HL-60 (cell line): Measurements from ENCODE around the gene PA2G4.
A peak's percentile ranks its signal among the peaks of the same experiment; 100 is the strongest.

Experiments
- DNase-seq, 2 experiments: peaks; one replicate each; pipeline ENCODE4 v3.0.0-alpha.2; 2010 to 2020; ENCODE audit warnings: low read depth in 1 of 2, low spot score in 1 of 2
- H3K27ac ChIP-seq: fragments of 250-450 bp; sonication (Bioruptor Pico); replicated peaks from 2 replicates; pipeline ENCODE4 v1.5.1; 2020; ENCODE audit warnings: mild to moderate bottlenecking, moderate library complexity
- H3K27me3 ChIP-seq: fragments of 250-450 bp; sonication (Bioruptor Pico); 2 replicates; pipeline ENCODE4 v1.5.1; 2021; ENCODE audit warnings: mild to moderate bottlenecking, moderate library complexity; ENCODE audit not compliant: insufficient read depth, poor library complexity, severe bottlenecking
- H3K4me3 ChIP-seq: replicated peaks from 2 replicates; pipeline ENCODE4 v1.5.1; 2011; ENCODE audit warnings: mild to moderate bottlenecking, control low read depth, low read length; ENCODE audit not compliant: insufficient read depth
- CTCF ChIP-seq: IDR thresholded peaks from one replicate; pipeline ENCODE4 v1.5.1; 2011; ENCODE audit warnings: low read length, control low read depth, inconsistent platforms; ENCODE audit not compliant: insufficient read depth
- GABPA ChIP-seq: IDR thresholded peaks from 2 replicates; pipeline ENCODE4 v1.6.1; 2012; ENCODE audit warnings: low read depth
- POLR2AphosphoS5 ChIP-seq: IDR thresholded peaks from 2 replicates; pipeline ENCODE4 v1.6.1; 2012; ENCODE audit warnings: low read depth
- SPI1 ChIP-seq: IDR thresholded peaks from 2 replicates; pipeline ENCODE4 v1.6.1; 2012; ENCODE audit warnings: low read depth, mild to moderate bottlenecking, borderline replicate concordance
- TF ChIP-seq, protein P1 (sequence below): IDR thresholded peaks from 2 replicates; pipeline ENCODE4 v1.6.1; 2012; ENCODE audit warnings: low read depth; ENCODE audit not compliant: insufficient replicate concordance

Gene PA2G4

DNA sequence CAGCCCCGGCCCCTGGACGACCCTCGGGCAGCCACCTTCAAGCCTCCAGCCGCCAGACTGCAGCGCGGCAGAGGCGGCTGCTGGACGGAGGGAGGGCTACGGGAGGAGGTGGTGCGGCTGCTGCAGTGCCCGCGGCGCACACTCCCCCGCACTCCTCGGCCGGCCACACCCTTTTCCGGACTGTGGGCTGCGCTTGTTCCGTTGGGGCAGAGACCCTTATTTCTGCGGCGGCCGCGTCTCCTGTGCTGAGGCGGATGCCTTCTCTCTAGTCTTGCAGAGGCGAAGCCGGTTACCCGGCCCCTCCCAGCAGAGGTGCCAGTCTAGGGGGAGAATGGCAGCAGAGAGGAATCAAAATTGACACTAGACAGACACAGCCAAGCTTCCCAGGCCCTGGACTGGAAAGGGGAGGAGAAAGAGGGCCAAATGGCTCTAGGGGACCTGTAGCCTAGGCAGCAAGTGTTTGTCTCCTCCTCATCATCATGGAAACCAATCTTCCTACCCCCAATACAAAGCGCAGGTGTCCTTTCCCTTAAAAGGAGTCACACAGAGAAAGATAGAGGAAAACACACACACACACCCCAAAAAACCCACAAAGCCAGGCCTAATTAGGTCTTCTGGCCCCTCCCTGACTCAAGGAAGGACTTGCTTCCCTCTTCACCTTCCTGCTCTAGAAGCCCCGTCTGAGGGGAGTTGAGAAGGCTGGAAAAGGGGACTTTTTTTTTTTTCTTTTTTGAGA is 25.0 kb downstream of the PA2G4 start:
- TF ChIP-seq GABPA (no peak), POLR2AphosphoS5 (peak; percentile 74; the same call in 1 of the 2 replicates)
- H3K27ac ChIP-seq: peak overlapping the region; percentile 80
- peak; percentile 69 to 83 for DNase-seq

GRCh38 chr12:56129942-56130495 is 25.7 kb downstream of the PA2G4 start:
- Histone ChIP-seq H3K4me3 (peak overlapping the region; percentile 83), H3K27me3 (no peaks in the 10 kb centered on the region), H3K27ac (peak overlapping the region; percentile 80)
- no peak for DNase-seq
- no peak for TF ChIP-seq POLR2AphosphoS5
- TF ChIP-seq CTCF: no peak
- TF ChIP-seq, protein P1, sequence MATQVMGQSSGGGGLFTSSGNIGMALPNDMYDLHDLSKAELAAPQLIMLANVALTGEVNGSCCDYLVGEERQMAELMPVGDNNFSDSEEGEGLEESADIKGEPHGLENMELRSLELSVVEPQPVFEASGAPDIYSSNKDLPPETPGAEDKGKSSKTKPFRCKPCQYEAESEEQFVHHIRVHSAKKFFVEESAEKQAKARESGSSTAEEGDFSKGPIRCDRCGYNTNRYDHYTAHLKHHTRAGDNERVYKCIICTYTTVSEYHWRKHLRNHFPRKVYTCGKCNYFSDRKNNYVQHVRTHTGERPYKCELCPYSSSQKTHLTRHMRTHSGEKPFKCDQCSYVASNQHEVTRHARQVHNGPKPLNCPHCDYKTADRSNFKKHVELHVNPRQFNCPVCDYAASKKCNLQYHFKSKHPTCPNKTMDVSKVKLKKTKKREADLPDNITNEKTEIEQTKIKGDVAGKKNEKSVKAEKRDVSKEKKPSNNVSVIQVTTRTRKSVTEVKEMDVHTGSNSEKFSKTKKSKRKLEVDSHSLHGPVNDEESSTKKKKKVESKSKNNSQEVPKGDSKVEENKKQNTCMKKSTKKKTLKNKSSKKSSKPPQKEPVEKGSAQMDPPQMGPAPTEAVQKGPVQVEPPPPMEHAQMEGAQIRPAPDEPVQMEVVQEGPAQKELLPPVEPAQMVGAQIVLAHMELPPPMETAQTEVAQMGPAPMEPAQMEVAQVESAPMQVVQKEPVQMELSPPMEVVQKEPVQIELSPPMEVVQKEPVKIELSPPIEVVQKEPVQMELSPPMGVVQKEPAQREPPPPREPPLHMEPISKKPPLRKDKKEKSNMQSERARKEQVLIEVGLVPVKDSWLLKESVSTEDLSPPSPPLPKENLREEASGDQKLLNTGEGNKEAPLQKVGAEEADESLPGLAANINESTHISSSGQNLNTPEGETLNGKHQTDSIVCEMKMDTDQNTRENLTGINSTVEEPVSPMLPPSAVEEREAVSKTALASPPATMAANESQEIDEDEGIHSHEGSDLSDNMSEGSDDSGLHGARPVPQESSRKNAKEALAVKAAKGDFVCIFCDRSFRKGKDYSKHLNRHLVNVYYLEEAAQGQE: no peak
- no peak for TF ChIP-seq SPI1
- TF ChIP-seq GABPA: no peak

More for the DNA sequence above, 25.0 kb downstream of the PA2G4 start:
- no peaks in the 10 kb centered on the region for H3K27me3 ChIP-seq
- H3K4me3 ChIP-seq: peak overlapping the region; percentile 83

- no peak overlapping the region for H3K27ac ChIP-seq
- DNase-seq: no peak
- H3K4me3 ChIP-seq: no peak overlapping the region
- TF ChIP-seq GABPA (no peak), POLR2AphosphoS5 (no peak), SPI1 (no peak)
- TF ChIP-seq, protein P1: no peak
- H3K27me3 ChIP-seq: no peaks in the 10 kb centered on the region
Measured at GRCh38 chr12:56130876-56131275, 26.5 kb downstream of the PA2G4 start.

DNA sequence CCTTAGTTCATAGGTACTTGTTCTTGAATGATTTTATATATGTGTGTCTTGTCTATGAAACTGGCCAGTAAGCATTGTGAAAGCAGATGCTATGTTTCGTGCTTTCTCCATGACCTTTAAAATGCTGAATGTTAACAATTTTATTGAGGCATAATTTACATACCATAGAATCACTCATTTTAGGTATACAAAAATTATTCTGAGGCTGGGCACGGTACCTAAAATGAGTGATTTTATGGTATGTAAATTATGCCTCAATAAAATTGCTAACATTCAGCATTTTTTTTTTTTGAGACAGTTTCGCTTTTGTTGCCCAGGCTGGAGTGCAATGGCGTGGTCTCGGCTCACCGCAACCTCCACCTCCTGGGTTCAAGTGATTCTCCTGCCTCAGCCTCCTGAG is 30.5 kb downstream of the PA2G4 start:
- TF ChIP-seq GABPA (no peak), SPI1 (no peak), POLR2AphosphoS5 (no peak), CTCF (no peak)
- TF ChIP-seq, protein P1: no peak
- Histone ChIP-seq H3K27me3 (no peaks in the 10 kb centered on the region), H3K27ac (no peak overlapping the region), H3K4me3 (no peak overlapping the region)
- DNase-seq: no peak
